SK-N-SH treated with all-trans-retinoic acid at 6 μM for 48 hours (cell line): ENCODE data around the gene FCSK.

Source experiments
- ATAC-seq: fragments of 200-7000 bp; cut with Tn5 transposase; 3 replicates; pipeline ENCODE4 v1.9.1; 2020; ENCODE audit warnings: mild to moderate bottlenecking, moderate library complexity
- ARNTL ChIP-seq: fragments of 450-650 bp; formaldehyde crosslinking; IDR thresholded peaks from 2 replicates; pipeline ENCODE4 v1.5.0; 2020; ENCODE audit warnings: low read depth, mild to moderate bottlenecking, moderate library complexity, borderline replicate concordance
- BACH2 ChIP-seq: fragments of 250-450 bp; sonication (Bioruptor Pico); IDR thresholded peaks from 2 replicates; pipeline ENCODE4 v1.9.0; 2021; ENCODE audit warnings: mild to moderate bottlenecking, borderline replicate concordance
- CSDC2 ChIP-seq: fragments of 250-450 bp; sonication (Bioruptor Pico); IDR thresholded peaks from 2 replicates; pipeline ENCODE4 v1.5.0; 2020; ENCODE audit warnings: mild to moderate bottlenecking, moderate library complexity
- CSRNP3 ChIP-seq: fragments of 250-450 bp; sonication (Bioruptor Pico); IDR thresholded peaks from 2 replicates; pipeline ENCODE4 v1.5.1; 2021; ENCODE audit warnings: mild to moderate bottlenecking, moderate library complexity
- ESRRG ChIP-seq: fragments of 250-450 bp; sonication (Bioruptor Pico); IDR thresholded peaks from 2 replicates; pipeline ENCODE4 v1.6.1; 2021; ENCODE audit warnings: mild to moderate bottlenecking
- GLIS3 ChIP-seq: fragments of 250-450 bp; sonication (Bioruptor Pico); IDR thresholded peaks from 2 replicates; pipeline ENCODE4 v1.5.0; 2020; ENCODE audit warnings: mild to moderate bottlenecking, moderate library complexity
- ISL1 ChIP-seq: fragments of 250-450 bp; sonication (Bioruptor Pico); IDR thresholded peaks from 2 replicates; pipeline ENCODE4 v2.1.2; 2022; ENCODE audit warnings: mild to moderate bottlenecking, moderate library complexity
- OSR1 ChIP-seq: fragments of 250-450 bp; sonication (Bioruptor Pico); IDR thresholded peaks from 2 replicates; pipeline ENCODE4 v1.8.0; 2022; ENCODE audit warnings: moderate library complexity, mild to moderate bottlenecking, inconsistent platforms
- POU6F1 ChIP-seq: fragments of 250-450 bp; sonication (Bioruptor Pico); IDR thresholded peaks from 2 replicates; pipeline ENCODE4 v1.8.0; 2021; ENCODE audit warnings: low read depth, mild to moderate bottlenecking, moderate library complexity, borderline replicate concordance
- RARB ChIP-seq: fragments of 250-450 bp; sonication (Bioruptor Pico); IDR thresholded peaks from 2 replicates; pipeline ENCODE4 v1.8.0; 2021; ENCODE audit warnings: mild to moderate bottlenecking, moderate library complexity
- TCF4 ChIP-seq: fragments of 250-450 bp; sonication (Bioruptor Pico); IDR thresholded peaks from 2 replicates; pipeline ENCODE4 v1.8.0; 2021; ENCODE audit warnings: mild to moderate bottlenecking, moderate library complexity, borderline replicate concordance
- TOX ChIP-seq: fragments of 250-450 bp; sonication (Bioruptor Pico); IDR thresholded peaks from 2 replicates; pipeline ENCODE4 v1.8.0; 2021; ENCODE audit warnings: mild to moderate bottlenecking, moderate library complexity, borderline replicate concordance
- TSHZ2 ChIP-seq: fragments of 250-450 bp; sonication (Bioruptor Pico); IDR thresholded peaks from 2 replicates; pipeline ENCODE4 v1.5.0; 2020; ENCODE audit warnings: mild to moderate bottlenecking, moderate library complexity
- ZFP3 ChIP-seq: fragments of 250-450 bp; sonication (Bioruptor Pico); IDR thresholded peaks from 2 replicates; pipeline ENCODE4 v1.5.0; 2020; ENCODE audit warnings: mild to moderate bottlenecking, moderate library complexity
- ZNF565 ChIP-seq: fragments of 450-650 bp; formaldehyde crosslinking; conservative IDR thresholded peaks from 2 replicates; pipeline ENCODE4 v1.5.0; 2020; ENCODE audit warnings: low read depth, mild to moderate bottlenecking, moderate library complexity
- ZNF70 ChIP-seq: fragments of 450-650 bp; formaldehyde crosslinking; IDR thresholded peaks from 2 replicates; pipeline ENCODE4 v1.5.0; 2020; ENCODE audit warnings: mild to moderate bottlenecking, moderate library complexity
- TF ChIP-seq, protein P1 (sequence below): fragments of 250-450 bp; sonication (Bioruptor Pico); IDR thresholded peaks from 2 replicates; pipeline ENCODE4 v1.8.0; 2020; ENCODE audit warnings: mild to moderate bottlenecking, moderate library complexity, borderline replicate concordance
- TF ChIP-seq, protein P2 (sequence below): fragments of 250-450 bp; sonication (Bioruptor Pico); IDR thresholded peaks from 2 replicates; pipeline ENCODE4 v1.5.1; 2020; ENCODE audit warnings: low read depth, mild to moderate bottlenecking, moderate library complexity

Gene FCSK

DNA sequence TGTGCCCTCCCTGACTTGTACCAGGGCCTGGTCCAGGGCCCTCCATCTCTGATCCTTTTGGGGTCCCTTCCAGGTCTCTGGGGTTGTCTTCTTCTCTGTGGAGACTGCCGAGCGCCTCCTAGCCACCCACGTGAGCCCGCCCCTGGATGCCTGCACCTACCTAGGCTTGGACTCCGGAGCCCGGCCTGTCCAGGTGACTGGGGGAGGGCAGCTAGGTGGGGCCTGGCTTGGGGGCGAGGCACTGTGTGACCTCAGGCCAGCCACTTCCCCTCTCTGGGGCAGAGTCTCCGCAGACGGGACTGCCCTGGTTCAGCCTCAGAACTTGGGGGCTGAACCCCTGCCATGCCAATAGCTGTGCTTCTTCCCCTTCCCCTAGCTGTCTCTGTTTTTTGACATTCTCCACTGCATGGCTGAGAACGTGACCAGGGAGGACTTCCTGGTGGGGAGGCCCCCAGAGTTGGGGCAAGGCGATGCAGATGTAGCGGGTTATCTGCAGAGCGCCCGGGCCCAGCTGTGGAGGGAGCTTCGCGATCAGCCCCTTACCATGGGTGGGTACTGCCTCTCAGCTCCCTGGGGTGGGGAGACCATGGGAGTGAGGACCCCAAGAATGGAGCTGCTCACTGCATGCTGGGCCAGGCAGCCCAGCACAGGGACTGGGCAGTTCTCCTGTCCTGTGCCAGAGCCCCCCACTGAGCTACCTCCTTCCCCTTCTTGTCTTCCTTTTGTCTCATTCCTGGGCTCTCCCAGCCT, 14.6 kb downstream of the FCSK start:
- no peak for ATAC-seq
- TF ChIP-seq RARB (no peak), TOX (no peak), BACH2 (CRISPR knock-in tag) (no peak), TCF4 (CRISPR knock-in tag) (no peak), CSDC2 (CRISPR knock-in tag) (no peak), ZFP3 (no peak), ZNF565 (CRISPR knock-in tag) (no peak), POU6F1 (no peak)

DNA sequence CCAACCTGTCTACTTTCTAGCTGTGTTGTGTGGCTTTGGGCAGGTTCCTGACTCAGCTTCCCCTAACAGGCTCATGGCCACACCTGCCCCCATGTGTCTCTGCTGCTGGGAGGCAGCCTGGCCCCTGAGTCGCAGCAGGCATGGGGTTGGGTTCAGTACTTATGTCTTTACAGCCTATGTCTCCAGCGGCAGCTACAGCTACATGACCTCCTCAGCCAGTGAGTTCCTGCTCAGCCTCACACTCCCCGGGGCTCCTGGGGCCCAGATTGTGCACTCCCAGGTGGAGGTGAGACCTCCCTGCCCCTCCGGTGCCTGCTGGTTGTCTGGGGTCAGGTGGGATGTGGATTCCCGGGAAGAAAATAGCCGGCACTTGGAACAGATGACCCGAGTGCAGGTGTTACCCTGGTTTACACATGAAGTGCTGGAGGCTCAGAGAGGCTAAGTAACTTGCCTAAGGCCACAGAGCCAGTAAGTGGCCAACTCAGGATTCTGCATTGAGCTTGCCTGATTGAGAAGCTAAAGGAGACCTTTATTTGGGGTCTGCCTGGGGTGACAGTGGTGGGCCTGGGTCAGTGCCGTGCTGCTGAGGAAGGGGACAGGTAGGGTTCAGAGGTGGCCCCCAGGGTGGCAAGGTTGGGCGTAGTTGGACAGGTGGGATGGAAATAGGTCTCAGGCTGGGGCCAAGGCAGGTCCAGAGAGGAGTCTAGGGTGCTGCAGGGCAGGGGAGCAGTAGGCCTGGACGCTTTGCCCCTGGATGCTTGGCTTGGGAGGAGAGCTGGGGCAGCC, 15.9 kb downstream of the FCSK start:
- peak; percentile 26; the same call in 2 of the 3 replicates for ATAC-seq
- TF ChIP-seq GLIS3 (no peak), CSDC2 (CRISPR knock-in tag) (no peak), ZNF70 (CRISPR knock-in tag) (no peak), TOX (no peak), ISL1 (CRISPR knock-in tag) (no peak)
- TF ChIP-seq, protein P1, sequence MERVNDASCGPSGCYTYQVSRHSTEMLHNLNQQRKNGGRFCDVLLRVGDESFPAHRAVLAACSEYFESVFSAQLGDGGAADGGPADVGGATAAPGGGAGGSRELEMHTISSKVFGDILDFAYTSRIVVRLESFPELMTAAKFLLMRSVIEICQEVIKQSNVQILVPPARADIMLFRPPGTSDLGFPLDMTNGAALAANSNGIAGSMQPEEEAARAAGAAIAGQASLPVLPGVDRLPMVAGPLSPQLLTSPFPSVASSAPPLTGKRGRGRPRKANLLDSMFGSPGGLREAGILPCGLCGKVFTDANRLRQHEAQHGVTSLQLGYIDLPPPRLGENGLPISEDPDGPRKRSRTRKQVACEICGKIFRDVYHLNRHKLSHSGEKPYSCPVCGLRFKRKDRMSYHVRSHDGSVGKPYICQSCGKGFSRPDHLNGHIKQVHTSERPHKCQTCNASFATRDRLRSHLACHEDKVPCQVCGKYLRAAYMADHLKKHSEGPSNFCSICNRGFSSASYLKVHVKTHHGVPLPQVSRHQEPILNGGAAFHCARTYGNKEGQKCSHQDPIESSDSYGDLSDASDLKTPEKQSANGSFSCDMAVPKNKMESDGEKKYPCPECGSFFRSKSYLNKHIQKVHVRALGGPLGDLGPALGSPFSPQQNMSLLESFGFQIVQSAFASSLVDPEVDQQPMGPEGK (CRISPR knock-in tag) = no peak

DNA sequence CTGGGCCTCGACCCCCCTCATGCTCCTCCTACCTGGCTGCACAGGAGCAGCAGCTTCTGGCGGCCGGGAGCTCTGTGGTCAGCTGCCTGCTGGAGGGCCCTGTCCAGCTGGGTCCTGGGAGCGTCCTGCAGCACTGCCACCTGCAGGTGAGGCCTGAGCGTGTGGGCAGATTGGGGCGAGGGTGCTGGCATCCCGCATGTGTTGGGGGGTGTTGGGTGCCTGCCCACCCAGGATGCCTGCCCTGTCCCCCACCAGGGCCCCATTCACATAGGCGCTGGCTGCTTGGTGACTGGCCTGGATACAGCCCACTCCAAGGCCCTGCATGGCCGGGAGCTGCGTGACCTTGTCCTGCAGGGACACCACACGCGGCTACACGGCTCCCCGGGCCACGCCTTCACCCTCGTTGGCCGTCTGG, 16.5 kb downstream of the FCSK start:
- TF ChIP-seq ARNTL (CRISPR knock-in tag) (no peak), CSRNP3 (no peak), TSHZ2 (CRISPR knock-in tag) (no peak)
- TF ChIP-seq, protein P2, sequence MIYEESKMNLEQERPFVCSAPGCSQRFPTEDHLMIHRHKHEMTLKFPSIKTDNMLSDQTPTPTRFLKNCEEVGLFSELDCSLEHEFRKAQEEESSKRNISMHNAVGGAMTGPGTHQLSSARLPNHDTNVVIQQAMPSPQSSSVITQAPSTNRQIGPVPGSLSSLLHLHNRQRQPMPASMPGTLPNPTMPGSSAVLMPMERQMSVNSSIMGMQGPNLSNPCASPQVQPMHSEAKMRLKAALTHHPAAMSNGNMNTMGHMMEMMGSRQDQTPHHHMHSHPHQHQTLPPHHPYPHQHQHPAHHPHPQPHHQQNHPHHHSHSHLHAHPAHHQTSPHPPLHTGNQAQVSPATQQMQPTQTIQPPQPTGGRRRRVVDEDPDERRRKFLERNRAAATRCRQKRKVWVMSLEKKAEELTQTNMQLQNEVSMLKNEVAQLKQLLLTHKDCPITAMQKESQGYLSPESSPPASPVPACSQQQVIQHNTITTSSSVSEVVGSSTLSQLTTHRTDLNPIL (CRISPR knock-in tag) = no peak
- peak; percentile 79 for ATAC-seq

- ATAC-seq = no peak
- no peak for TF ChIP-seq BACH2 (CRISPR knock-in tag)
- TF ChIP-seq POU6F1 = no peak
- TF ChIP-seq, protein P2 (CRISPR knock-in tag) = no peak
- TF ChIP-seq ARNTL (CRISPR knock-in tag) = no peak
- no peak for TF ChIP-seq ZFP3
- TF ChIP-seq, protein P1 (CRISPR knock-in tag) = no peak
- TF ChIP-seq ESRRG (CRISPR knock-in tag) = no peak
- TF ChIP-seq TOX = no peak
- no peak for TF ChIP-seq OSR1 (CRISPR knock-in tag)
- no peak for TF ChIP-seq CSDC2 (CRISPR knock-in tag)
- TF ChIP-seq ZNF70 (CRISPR knock-in tag) = no peak
Measured at GRCh38 chr16:70472786-70473433, 18.5 kb downstream of the FCSK start.
